ENCODE results near the gene BMP7. TPM values are rescaled to one million over a fixed set of nuclear protein-coding genes. Genes with fewer than 3 reads are reported as not detected.
"Not testable (repeated sequence)": the region's sequence is repeated elsewhere in the genome, so short reads cannot be mapped to it uniquely, and the experiment has no call there.

BMP7 gene
- polyA plus RNA-seq, 2 donors: 17.6 to 28.7 TPM

DNA sequence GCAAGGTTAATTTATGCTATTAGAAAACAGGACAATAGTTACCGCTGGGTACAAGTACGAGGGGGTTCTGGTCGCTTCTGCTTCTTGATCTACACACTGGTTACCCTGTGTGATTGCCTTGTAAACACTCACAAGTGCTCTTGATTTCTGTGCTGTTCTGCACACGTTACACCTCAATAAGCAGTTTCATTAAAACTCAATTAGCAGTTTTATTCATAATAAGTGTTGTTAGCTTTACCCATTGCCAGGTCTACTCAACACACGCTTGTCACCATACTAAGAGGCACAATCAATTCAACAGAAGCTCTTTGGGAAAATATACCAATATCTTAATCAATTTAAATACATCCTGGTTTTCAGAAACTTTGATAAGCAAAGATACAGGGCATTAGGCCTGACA, 20.4 kb downstream of the BMP7 start:
- Histone ChIP-seq H3K36me3 (ENCODE audit: control insufficient read depth in 2 of 2, insufficient read depth in 2 of 2, low read length in 1 of 2) (no peaks in the 10 kb centered on the region), H3K4me3 (ENCODE audit: low read depth in 1 of 2, low read length in 2 of 2) (no peak overlapping the region), H3K9me3 (ENCODE audit: control insufficient read depth in 2 of 2, insufficient read depth in 1 of 2, low read depth in 1 of 2, low read length in 1 of 2) (no peaks in the 10 kb centered on the region), H3K4me1 (ENCODE audit: control insufficient read depth in 2 of 2, insufficient read depth in 2 of 2, low read length in 1 of 2) (peaks cover 0 to 11% of the 10 kb centered on the region in 2 donors), H3K27ac (ENCODE audit: low read depth in 2 of 2, low read length in 1 of 2) (no peak overlapping the region), H3K27me3 (ENCODE audit: control insufficient read depth in 1 of 2, insufficient read depth in 2 of 2, low read length in 2 of 2) (no peaks in the 10 kb centered on the region)
- 90 to 93% methylated on average over 5 of the region's 5 CpGs for WGBS, 2 donors

DNA sequence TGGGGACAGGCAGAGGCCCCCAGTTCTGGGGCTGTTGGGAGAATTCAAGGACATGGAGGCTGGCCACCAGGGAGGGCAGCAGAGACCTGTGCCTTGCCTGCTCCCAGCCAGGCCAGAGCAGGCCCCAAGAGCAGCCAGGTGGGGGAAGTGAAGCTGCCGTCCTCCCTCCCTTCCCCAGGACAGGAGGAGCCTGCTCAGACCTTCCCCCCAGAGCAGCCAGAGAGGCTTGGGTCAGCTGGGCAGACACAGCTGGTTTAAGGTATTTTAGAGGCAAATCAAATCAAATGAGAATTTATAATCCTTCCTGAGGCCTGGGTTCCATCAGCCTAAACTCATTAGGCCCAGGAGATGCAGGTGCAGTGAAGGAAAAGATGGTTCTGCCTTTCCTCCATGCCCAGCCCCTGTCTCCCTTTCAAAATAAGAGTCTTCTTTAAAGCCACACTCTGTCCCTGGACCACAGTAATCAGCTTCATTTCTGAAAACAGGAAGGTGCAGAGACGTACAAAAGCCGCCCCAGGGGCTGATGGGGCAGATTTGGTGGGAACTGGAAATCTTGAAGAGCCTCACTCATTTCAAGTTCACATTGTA, 21.7 kb downstream of the BMP7 start:
- Histone ChIP-seq H3K27ac (ENCODE audit: low read depth in 2 of 2, low read length in 1 of 2) (peak overlapping the region; percentile 68 to 83), H3K36me3 (ENCODE audit: control insufficient read depth in 2 of 2, insufficient read depth in 2 of 2, low read length in 1 of 2) (no peaks in the 10 kb centered on the region)
- 57 to 61% methylated on average over 3 of the region's 3 CpGs for WGBS, 2 donors

DNA sequence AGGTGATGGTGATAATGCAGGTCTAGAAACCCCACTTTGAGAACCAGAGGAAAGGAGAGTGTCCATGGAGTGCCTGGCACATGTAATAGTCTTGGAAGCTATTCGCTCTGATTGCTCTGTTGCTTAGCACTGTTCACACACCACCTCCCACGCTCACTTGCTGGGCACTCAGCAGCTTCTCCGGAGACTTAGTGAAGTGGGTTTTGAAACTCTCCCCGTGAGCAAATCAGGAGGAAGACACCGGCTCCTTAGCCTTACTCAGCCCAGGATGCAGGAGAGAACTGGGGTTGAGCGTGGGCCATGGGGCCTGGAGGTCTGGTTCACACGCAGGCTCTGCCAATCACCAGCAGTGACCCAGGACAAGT, 22.2 kb downstream of the BMP7 start:
- Histone ChIP-seq H3K36me3 (ENCODE audit: control insufficient read depth in 2 of 2, insufficient read depth in 2 of 2, low read length in 1 of 2) (no peaks in the 10 kb centered on the region), H3K9me3 (ENCODE audit: control insufficient read depth in 2 of 2, insufficient read depth in 1 of 2, low read depth in 1 of 2, low read length in 1 of 2) (no peaks in the 10 kb centered on the region), H3K4me1 (ENCODE audit: control insufficient read depth in 2 of 2, insufficient read depth in 2 of 2, low read length in 1 of 2) (peaks cover 0 to 8% of the 10 kb centered on the region in 2 donors), H3K27me3 (ENCODE audit: control insufficient read depth in 1 of 2, insufficient read depth in 2 of 2, low read length in 2 of 2) (no peaks in the 10 kb centered on the region), H3K4me3 (ENCODE audit: low read depth in 1 of 2, low read length in 2 of 2) (no peak overlapping the region), H3K27ac (ENCODE audit: low read depth in 2 of 2, low read length in 1 of 2) (peak overlapping the region; percentile 68 to 83)
- WGBS, 2 donors: 45 to 66% methylated on average over 7 of the region's 7 CpGs

More for the DNA sequence above, 21.7 kb downstream of the BMP7 start:
- Histone ChIP-seq H3K4me3 (ENCODE audit: low read depth in 1 of 2, low read length in 2 of 2) (no peak overlapping the region), H3K27me3 (ENCODE audit: control insufficient read depth in 1 of 2, insufficient read depth in 2 of 2, low read length in 2 of 2) (no peaks in the 10 kb centered on the region), H3K9me3 (ENCODE audit: control insufficient read depth in 2 of 2, insufficient read depth in 1 of 2, low read depth in 1 of 2, low read length in 1 of 2) (no peaks in the 10 kb centered on the region), H3K4me1 (ENCODE audit: control insufficient read depth in 2 of 2, insufficient read depth in 2 of 2, low read length in 1 of 2) (peaks cover 0 to 8% of the 10 kb centered on the region in 2 donors)

DNA sequence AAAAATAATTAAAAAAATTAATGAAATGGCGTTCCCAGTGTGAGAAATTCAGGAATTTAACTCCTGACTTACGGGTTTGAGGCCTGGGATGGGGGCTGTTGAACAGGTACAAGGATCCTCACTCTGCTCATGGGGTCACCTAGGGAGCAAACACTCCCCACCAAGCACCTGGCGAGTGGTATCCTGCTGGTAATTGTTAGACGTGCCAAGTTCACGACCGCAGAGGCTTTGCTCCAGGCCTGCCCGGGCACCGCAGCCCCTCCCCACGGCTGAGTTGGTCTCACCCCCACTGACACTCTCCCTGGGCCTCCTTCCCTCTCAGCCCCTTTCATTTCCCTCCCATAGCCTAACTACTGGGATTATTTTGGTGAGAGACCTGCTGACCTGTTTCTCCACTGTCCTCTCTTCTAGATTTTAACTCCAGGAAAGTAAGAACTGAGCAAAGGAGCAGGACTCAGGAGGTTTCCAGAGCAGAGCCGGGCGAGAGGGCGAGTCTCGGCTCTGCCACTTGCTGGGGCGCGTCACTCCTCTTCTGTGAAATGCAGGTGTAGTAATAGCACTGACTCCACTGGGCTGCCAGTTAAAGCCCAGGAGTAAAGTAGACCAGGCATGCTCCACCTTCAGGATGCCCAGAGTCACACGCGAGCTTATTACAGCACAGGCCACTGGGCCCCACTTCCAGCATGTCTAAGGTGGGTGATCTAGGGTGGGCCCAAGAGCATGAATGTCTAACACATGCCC, 22.8 kb downstream of the BMP7 start:
- Histone ChIP-seq H3K36me3 (ENCODE audit: control insufficient read depth in 2 of 2, insufficient read depth in 2 of 2, low read length in 1 of 2) (no peaks in the 10 kb centered on the region), H3K27me3 (ENCODE audit: control insufficient read depth in 1 of 2, insufficient read depth in 2 of 2, low read length in 2 of 2) (no peaks in the 10 kb centered on the region), H3K4me1 (ENCODE audit: control insufficient read depth in 2 of 2, insufficient read depth in 2 of 2, low read length in 1 of 2) (peaks cover 0 to 8% of the 10 kb centered on the region in 2 donors), H3K27ac (ENCODE audit: low read depth in 2 of 2, low read length in 1 of 2) (peak overlapping the region; percentile 68 to 83), H3K4me3 (ENCODE audit: low read depth in 1 of 2, low read length in 2 of 2) (no peak overlapping the region), H3K9me3 (ENCODE audit: control insufficient read depth in 2 of 2, insufficient read depth in 1 of 2, low read depth in 1 of 2, low read length in 1 of 2) (no peaks in the 10 kb centered on the region)
- WGBS, 2 donors: 53 to 58% methylated on average over 17 of the region's 17 CpGs

DNA sequence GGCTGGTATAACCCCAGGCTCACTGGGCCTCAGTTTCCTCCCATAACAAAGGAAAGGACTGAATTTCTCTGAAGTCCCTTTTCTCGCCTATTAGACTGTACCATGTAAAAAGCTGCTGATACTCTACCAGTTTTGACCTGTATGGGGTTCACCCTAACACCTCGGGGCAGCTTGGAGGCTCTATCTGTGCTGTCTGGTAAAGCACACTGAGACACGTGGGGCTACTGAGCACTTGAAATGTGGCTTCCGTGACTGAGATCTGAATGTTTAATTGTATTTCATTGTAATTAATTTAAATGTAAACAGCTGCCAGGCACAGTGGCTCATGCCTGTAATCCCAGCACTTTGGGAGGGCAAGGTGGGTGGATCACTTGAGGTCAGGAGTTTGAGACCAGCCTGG, 24.0 kb downstream of the BMP7 start:
- no peaks in the 10 kb centered on the region for H3K9me3 ChIP-seq (ENCODE audit: control insufficient read depth in 2 of 2, insufficient read depth in 1 of 2, low read depth in 1 of 2, low read length in 1 of 2)
- no peak overlapping the region for H3K27ac ChIP-seq (ENCODE audit: low read depth in 2 of 2, low read length in 1 of 2)
- H3K36me3 ChIP-seq (ENCODE audit: control insufficient read depth in 2 of 2, insufficient read depth in 2 of 2, low read length in 1 of 2): no peaks in the 10 kb centered on the region
- H3K4me1 ChIP-seq (ENCODE audit: control insufficient read depth in 2 of 2, insufficient read depth in 2 of 2, low read length in 1 of 2): peaks cover 0 to 8% of the 10 kb centered on the region in 2 donors
- H3K27me3 ChIP-seq (ENCODE audit: control insufficient read depth in 1 of 2, insufficient read depth in 2 of 2, low read length in 2 of 2): no peaks in the 10 kb centered on the region
- H3K4me3 ChIP-seq (ENCODE audit: low read depth in 1 of 2, low read length in 2 of 2): no peak overlapping the region
- WGBS, 2 donors: 50 to 67% methylated on average over 4 of the region's 4 CpGs

DNA sequence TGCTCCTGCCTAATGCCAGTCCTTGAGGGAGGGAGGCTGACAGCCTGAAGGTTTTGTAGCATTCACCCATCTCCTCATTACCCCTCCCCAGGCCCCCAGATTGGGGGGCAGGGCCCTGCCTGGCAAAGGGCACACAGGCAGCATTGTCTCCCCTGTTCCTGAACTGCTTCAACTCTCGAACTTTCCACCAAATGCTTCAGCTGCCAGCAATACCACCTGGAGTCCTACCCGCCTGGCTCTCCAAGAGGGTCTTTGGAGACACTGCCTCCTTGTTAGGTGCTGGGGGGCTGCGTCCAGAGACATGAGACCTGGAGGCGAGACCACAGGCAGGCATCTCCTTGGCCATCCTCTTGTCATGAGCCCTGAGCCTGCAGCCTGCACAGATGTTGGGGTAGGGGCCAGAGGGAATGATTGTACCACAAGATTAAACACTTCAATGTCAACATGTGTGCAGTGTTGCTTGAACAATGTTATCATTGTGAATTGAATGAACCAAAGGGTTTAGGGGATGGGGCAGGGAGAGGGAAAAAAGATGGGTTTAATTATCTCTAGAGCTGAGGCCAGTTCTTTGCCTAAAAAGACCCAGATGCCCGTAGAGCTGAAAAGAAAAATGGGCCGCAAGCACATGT, 25.0 kb downstream of the BMP7 start:
- Histone ChIP-seq H3K4me3 (ENCODE audit: low read depth in 1 of 2, low read length in 2 of 2) (no peak overlapping the region), H3K9me3 (ENCODE audit: control insufficient read depth in 2 of 2, insufficient read depth in 1 of 2, low read depth in 1 of 2, low read length in 1 of 2) (no peaks in the 10 kb centered on the region), H3K27ac (ENCODE audit: low read depth in 2 of 2, low read length in 1 of 2) (no peak overlapping the region), H3K27me3 (ENCODE audit: control insufficient read depth in 1 of 2, insufficient read depth in 2 of 2, low read length in 2 of 2) (no peaks in the 10 kb centered on the region), H3K36me3 (ENCODE audit: control insufficient read depth in 2 of 2, insufficient read depth in 2 of 2, low read length in 1 of 2) (no peaks in the 10 kb centered on the region), H3K4me1 (ENCODE audit: control insufficient read depth in 2 of 2, insufficient read depth in 2 of 2, low read length in 1 of 2) (peaks cover 0 to 8% of the 10 kb centered on the region in 2 donors)
- WGBS, 2 donors: 70 to 73% methylated on average over 6 of the region's 6 CpGs

DNA sequence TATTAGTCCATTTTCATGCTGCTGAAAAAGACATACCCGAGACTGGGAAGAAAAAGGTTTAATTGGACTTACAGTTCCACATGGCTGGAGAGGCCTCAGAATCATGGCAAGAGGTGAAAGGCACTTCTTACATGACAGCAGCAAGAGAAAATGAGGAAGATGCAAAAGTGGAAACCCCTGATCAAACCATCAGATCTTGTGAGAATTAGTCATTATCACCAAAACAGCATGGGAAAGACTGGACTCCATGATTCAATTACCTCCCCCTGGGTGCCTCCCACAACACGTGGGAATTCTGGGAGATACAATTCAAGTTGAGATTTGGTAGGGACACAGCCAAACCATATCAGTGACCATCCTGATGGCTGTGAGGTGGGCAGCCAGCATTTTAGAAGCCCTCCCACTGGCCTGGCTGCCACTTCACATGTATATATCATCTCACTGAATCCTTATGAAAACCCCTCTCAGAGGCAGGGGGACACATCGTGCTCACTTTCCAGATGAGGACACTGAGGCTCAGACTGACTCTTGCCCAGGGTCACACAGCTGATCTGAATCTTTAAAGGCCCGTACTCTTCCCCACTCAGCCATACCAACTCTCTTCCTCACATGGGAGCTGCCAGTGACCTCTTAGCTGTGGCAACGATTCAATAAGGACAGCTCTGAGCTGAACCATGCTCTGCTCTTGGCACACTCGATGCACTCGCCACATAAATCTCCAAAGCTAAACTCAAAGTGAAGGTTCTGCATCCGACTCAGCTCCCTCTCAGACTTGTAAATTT, 25.7 kb downstream of the BMP7 start:
- H3K4me3 ChIP-seq (ENCODE audit: low read depth in 1 of 2, low read length in 2 of 2): no peak overlapping the region
- no peaks in the 10 kb centered on the region for H3K27me3 ChIP-seq (ENCODE audit: control insufficient read depth in 1 of 2, insufficient read depth in 2 of 2, low read length in 2 of 2)
- H3K9me3 ChIP-seq (ENCODE audit: control insufficient read depth in 2 of 2, insufficient read depth in 1 of 2, low read depth in 1 of 2, low read length in 1 of 2): no peaks in the 10 kb centered on the region
- WGBS, 2 donors: 57 to 64% methylated on average over 8 of the region's 8 CpGs
- H3K27ac ChIP-seq (ENCODE audit: low read depth in 2 of 2, low read length in 1 of 2): no peak overlapping the region
- peaks cover 0 to 8% of the 10 kb centered on the region in 2 donors for H3K4me1 ChIP-seq (ENCODE audit: control insufficient read depth in 2 of 2, insufficient read depth in 2 of 2, low read length in 1 of 2)
- no peaks in the 10 kb centered on the region for H3K36me3 ChIP-seq (ENCODE audit: control insufficient read depth in 2 of 2, insufficient read depth in 2 of 2, low read length in 1 of 2)

DNA sequence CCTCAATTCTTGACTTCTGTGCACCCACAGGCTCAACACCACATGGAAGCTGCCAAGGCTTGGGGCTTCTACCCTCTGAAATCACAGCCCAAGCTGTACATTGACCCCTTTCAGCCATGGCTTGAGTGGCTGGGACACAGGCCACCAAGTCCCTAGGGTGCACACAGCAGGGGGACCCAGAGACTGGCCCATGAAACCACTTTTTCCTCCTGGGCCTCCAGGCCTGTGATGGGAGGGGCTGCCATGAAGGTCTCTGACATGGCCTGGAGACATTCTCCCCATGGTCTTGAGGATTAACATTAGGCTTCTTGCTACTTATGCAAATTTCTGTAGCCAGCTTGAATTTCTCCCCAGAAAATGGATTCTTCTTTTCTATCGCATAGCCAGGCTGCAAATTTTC, 26.7 kb downstream of the BMP7 start:
- H3K27me3 ChIP-seq (ENCODE audit: control insufficient read depth in 1 of 2, insufficient read depth in 2 of 2, low read length in 2 of 2); H3K36me3 ChIP-seq (ENCODE audit: control insufficient read depth in 2 of 2, insufficient read depth in 2 of 2, low read length in 1 of 2); H3K4me3 ChIP-seq (ENCODE audit: low read depth in 1 of 2, low read length in 2 of 2); H3K9me3 ChIP-seq (ENCODE audit: control insufficient read depth in 2 of 2, insufficient read depth in 1 of 2, low read depth in 1 of 2, low read length in 1 of 2); H3K27ac ChIP-seq (ENCODE audit: low read depth in 2 of 2, low read length in 1 of 2); H3K4me1 ChIP-seq (ENCODE audit: control insufficient read depth in 2 of 2, insufficient read depth in 2 of 2, low read length in 1 of 2): not testable (repeated sequence)
- 96 to 99% methylated on average over 1 of the region's 1 CpG for WGBS, 2 donors

DNA sequence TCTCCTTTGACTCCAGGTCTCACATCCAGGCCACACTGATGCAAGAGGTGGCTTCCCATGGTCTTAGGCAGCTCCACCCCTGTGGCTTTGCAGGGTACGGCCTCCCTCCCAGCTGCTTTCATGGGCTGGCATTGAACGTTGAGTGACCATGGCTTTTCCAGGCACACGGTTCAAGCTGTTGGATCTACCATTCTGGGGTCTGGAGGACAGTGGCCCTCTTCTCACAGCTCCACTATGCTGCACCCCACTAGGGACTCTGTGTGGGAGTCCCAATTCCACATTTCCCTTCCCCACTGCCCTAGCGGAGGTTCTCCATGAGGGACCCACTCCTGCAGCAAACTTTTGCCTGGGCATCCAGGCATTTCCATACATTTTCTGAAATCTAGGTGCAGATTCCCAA, 27.1 kb downstream of the BMP7 start:
- not testable (repeated sequence) for H3K36me3 ChIP-seq (ENCODE audit: control insufficient read depth in 2 of 2, insufficient read depth in 2 of 2, low read length in 1 of 2); H3K27me3 ChIP-seq (ENCODE audit: control insufficient read depth in 1 of 2, insufficient read depth in 2 of 2, low read length in 2 of 2); H3K4me1 ChIP-seq (ENCODE audit: control insufficient read depth in 2 of 2, insufficient read depth in 2 of 2, low read length in 1 of 2); H3K4me3 ChIP-seq (ENCODE audit: low read depth in 1 of 2, low read length in 2 of 2); H3K9me3 ChIP-seq (ENCODE audit: control insufficient read depth in 2 of 2, insufficient read depth in 1 of 2, low read depth in 1 of 2, low read length in 1 of 2); H3K27ac ChIP-seq (ENCODE audit: low read depth in 2 of 2, low read length in 1 of 2)
- 67 to 83% methylated on average over 4 of the region's 4 CpGs for WGBS, 2 donors

Data from esophagus (tissue), 2 donors.